Fibroblast of the aortic adventitia (primary cell): ENCODE data around the gene CCDC102A. TPM values are rescaled to one million over a fixed set of nuclear protein-coding genes. Genes with fewer than 3 reads are reported as not detected.

Experiments
- DNase-seq: peaks from one replicate; pipeline ENCODE4 v3.0.0-alpha.2; 2010; ENCODE audit warnings: low read depth
- H3K4me3 ChIP-seq: 2 replicates; pipeline ENCODE4 v1.5.1; 2011; ENCODE audit warnings: low read depth, mild to moderate bottlenecking, control low read depth, low read length, moderate library complexity
- total RNA-seq: library from RNA; depleted of rRNA; stranded (reverse); fragments of >200 nt; gene quantifications from 2 replicates; pipeline ENCODE4 v1.2.3, GENCODE V29; 2012; ENCODE audit warnings: low replicate concordance
- TF ChIP-seq, protein P1 (sequence below): IDR thresholded peaks from 2 replicates; pipeline ENCODE4 v1.5.1; 2011; ENCODE audit warnings: mild to moderate bottlenecking, low read length, control low read depth, inconsistent platforms; ENCODE audit not compliant: insufficient read depth

The CCDC102A gene
- total RNA-seq, 1 donor: 9.9 TPM

DNA sequence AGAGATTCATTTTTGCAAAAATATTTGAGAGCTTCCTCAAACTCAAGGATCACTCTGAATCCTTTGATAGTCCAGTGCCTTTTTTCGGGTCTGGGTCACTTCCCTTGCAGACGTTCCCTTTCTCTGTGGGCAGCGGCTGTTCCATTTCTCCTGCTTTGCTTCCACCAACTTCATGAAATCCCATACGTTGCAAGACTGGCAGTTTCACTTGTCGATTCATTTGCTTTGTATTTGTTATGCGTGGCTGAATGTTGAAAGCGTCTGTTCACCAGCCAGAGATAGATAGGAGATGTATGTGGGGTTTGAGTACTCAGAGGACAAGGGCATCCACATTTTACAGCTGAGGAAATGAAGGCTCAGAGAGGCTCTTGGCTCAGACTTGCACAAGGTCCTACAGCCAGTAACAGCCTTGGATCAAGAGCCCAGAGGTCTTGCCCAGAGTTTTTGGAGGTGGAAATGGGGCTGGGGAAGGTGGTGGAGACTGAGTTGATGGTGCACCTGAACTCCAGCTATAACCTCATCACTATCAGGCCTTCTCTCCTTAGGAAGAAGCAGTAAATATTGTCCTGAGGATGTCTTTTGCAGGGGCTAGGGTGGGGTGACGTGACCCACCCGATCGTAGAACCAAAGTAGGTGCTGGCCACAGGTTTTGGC, 1.3 kb upstream of the CCDC102A start:
- TF ChIP-seq, protein P1, sequence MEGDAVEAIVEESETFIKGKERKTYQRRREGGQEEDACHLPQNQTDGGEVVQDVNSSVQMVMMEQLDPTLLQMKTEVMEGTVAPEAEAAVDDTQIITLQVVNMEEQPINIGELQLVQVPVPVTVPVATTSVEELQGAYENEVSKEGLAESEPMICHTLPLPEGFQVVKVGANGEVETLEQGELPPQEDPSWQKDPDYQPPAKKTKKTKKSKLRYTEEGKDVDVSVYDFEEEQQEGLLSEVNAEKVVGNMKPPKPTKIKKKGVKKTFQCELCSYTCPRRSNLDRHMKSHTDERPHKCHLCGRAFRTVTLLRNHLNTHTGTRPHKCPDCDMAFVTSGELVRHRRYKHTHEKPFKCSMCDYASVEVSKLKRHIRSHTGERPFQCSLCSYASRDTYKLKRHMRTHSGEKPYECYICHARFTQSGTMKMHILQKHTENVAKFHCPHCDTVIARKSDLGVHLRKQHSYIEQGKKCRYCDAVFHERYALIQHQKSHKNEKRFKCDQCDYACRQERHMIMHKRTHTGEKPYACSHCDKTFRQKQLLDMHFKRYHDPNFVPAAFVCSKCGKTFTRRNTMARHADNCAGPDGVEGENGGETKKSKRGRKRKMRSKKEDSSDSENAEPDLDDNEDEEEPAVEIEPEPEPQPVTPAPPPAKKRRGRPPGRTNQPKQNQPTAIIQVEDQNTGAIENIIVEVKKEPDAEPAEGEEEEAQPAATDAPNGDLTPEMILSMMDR: no peak
- no peak overlapping the region for H3K4me3 ChIP-seq
- no peak for DNase-seq

DNA sequence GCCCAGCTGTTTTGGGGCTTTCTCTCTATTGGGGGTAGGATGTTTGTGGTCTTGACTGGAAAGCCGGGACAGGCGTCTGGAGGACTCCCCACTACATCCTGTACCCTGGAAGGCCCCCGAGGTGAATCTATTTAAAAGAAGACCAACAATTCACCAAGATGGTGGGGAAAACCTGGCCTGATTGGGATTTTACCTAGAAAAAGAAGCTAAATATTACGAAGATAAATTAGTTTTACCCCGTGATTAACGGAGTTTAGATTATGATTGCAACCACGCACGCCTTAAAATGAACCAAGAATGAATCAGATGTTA, 779 bp upstream of the CCDC102A start:
- no peak for DNase-seq
- peak overlapping the region; percentile 71 for H3K4me3 ChIP-seq

DNA sequence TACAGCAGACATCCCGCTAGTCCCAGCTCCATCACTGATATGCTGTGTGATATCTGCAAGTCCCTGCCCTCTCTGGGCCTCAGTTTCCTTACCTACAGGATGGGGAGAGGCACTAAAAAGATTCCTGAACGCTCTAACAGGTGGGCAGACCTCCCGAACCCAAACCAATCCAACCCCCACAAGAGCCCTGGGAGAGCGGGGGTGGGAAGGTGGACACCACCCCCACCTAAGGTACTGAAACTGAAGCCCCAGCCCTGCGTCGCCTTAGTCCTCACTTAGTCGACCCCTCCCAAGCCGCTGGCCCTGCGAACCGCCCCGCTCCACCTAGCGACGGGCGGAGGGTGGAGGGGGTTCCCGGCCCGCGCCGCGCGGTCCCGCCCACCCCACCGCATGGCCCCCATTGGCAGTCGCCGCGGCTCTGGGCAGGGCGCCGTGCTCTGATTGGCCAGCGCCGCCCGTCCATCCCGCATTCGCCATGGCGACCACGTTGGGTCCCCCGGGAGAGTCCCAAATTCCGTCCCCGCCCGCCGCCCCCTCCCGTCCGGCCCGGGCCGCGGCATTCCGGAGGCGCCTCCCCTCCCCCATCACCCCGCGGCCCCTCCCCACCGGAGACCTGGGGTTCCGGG, 578 bp downstream of the CCDC102A start:
- TF ChIP-seq, protein P1: peak; percentile 31
- DNase-seq: peak; percentile 90

More for the DNA sequence above, 779 bp upstream of the CCDC102A start:
- TF ChIP-seq, protein P1: no peak

DNA sequence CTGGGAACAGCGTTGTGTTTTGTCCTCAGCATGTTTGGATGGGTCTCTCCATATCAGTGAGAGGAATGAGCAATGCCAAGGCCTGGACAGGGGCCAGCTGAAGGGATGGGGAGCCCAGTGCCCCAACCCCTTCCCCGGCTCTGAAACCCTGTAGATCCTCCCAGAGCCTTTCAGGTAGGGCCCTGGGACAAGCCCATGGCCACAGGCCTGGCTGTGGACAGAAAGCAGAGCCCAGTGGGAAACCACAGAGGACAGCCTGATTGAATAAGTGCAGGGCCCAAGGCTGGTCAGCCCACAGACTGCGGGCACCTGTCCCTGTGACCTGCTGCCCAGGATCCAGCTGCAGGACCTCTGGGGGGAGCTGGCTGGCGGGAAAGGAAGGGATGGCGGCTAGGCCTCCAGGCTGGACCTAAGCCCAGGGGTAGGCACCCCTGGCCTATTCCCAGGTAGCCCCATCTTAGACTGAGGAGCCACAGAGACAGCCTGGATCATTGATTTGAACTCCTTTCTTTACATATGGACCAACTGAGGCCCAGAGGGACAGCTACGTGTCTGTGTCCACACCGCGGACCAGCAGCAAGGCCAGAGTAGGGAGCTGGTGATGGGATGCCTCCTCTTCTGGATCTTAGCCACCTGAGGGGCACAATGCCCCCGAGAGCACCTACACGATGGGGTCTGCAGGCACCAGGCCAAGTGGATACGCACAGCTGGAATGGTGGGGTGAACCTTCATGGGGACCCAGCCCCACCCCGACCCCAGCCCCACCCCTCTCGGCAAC, 1.3 kb downstream of the CCDC102A start:
- TF ChIP-seq, protein P1: no peak
- H3K4me3 ChIP-seq: peak overlapping the region; percentile 88
- DNase-seq: no peak

More for the DNA sequence above, 578 bp downstream of the CCDC102A start:
- peak overlapping the region; percentile 88 for H3K4me3 ChIP-seq

DNA sequence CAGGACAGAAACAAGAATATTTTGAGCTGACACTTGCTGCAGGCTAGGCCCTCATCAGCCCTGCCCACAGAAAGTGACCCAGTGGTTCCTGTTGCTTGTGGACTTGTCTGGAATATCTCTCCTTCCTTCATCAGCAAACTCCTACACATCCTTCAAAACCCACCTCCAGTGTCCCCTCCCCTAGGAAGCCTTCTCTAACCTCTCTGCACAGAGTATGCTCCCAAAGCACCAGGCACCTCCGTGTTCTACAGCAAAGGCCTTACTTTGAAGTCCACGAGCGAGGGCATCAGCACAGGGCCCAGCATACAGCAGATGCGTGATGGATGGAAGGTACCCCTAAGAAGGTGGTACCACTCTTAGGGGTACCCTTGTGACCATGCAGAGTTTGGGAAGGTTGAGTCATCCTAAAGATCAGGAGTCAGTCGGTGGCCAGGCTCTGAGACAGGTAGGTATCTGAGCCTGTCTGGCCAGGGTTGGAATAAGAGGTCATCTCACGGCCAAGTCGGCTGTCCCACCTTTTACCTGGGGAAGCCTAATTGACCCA, 2.0 kb downstream of the CCDC102A start:
- DNase-seq: no peak
- no peak overlapping the region for H3K4me3 ChIP-seq
- TF ChIP-seq, protein P1: no peak

DNA sequence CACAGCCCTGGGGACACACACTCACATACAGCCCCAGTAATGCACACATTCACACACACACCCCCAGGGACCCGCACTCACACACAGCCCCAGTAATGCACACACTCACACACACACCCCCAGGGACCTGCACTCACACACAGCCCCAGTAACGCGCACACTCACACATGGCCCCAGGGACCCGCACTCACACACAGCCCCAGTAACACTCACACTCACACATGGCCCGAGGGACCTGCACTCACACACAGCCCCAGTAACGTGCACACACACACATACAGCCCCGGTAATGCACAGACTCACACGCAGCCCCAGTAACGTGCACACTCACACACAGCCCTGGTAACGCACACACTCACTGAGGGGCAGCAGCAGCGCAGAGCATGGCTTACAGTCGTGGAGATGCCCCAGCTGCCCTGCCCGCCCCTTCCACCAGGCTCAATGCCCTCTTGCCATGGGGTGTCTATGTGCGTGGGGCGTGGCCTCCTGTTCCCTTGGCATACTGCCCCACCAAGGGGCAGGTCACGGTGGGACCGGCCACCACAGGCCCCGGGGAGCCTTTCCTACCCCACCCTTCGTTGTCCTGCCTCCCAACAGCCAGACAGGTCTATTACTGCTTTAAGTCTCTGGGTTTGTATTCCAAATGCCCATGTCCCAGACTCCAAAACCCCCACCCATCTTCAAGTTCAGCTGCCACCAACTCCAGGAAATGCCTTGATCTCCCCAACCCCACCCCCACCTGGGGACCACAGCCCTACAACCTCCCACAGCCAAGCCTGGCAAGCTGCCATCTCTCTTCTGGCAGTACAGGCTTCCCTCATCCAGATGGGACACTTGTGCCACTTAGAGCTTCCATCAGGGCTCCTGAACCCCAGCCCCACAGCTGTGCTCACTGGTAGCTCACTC, 2.7 kb downstream of the CCDC102A start:
- H3K4me3 ChIP-seq: peak overlapping the region; percentile 28
- TF ChIP-seq, protein P1: no peak
- DNase-seq: no peak
